ENCODE measurements around the gene CHCHD3. TPM values are rescaled to one million over a fixed set of nuclear protein-coding genes. Genes with fewer than 3 reads are reported as not detected.
A peak's percentile ranks its signal among the peaks of the same experiment; 100 is the strongest.

CHCHD3 gene
- total and polyA plus RNA-seq, 9 of the 15 experiments (the other 6 are each of a cell fraction or from before 2014, with no cell fraction given), result 66.2 to 279 (median 204) TPM

- no peak for ATAC-seq
- Histone ChIP-seq H3K4me2 (ENCODE audit: insufficient read depth, low read length) (no peak overlapping the region), H3K9ac (ENCODE audit: insufficient read depth in 1 of 2, low read depth in 2 of 2, low read length in 2 of 2) (no peak overlapping the region), H3K9me1 (ENCODE audit: control insufficient read depth, insufficient read depth, low read length) (peaks cover 3% of the 10 kb centered on the region), H3K79me2 (ENCODE audit: control insufficient read depth, insufficient read depth, low read length) (peaks cover 76% of the 10 kb centered on the region), H3K4me1 (replicated peaks in 1 of 2; ENCODE audit: control insufficient read depth in 2 of 2, insufficient read depth in 2 of 2, low read length in 2 of 2) (peaks cover 7 to 35% of the 10 kb centered on the region in 2 experiments; a peak in 4 of 5 replicates), H3K27ac (ENCODE audit: extremely low read depth, low read depth, low read length) (no peak overlapping the region), H2AFZ (ENCODE audit: low read depth, low read length) (no peak overlapping the region), H3K4me3 (no peak overlapping the region), H3K9me3 (replicated peaks; ENCODE audit: control insufficient read depth, insufficient read depth, low read depth, low read length) (no peaks in the 10 kb centered on the region), H4K20me1 (replicated peaks; ENCODE audit: control insufficient read depth, insufficient read depth, low read length) (peaks cover 29% of the 10 kb centered on the region; the same call in 1 of the 2 replicates), H3K36me3 (ENCODE audit: control insufficient read depth, insufficient read depth, low read length) (peaks cover 39% of the 10 kb centered on the region), H3K27me3 (ENCODE audit: control insufficient read depth in 2 of 2, insufficient read depth in 2 of 2, low read length in 2 of 2) (no peaks in the 10 kb centered on the region)
- ChIA-PET CTCF (ENCODE audit: low intra/inter-chr PET ratio) (no interaction called here), POLR2A (interaction anchor here (1.8 to 2.3 kb wide), 2 partner anchors 8 to 11 kb away, joined by 5 to 10 read pairs; no protein-coding TSS in a partner anchor)
- TF ChIP-seq, protein P1, sequence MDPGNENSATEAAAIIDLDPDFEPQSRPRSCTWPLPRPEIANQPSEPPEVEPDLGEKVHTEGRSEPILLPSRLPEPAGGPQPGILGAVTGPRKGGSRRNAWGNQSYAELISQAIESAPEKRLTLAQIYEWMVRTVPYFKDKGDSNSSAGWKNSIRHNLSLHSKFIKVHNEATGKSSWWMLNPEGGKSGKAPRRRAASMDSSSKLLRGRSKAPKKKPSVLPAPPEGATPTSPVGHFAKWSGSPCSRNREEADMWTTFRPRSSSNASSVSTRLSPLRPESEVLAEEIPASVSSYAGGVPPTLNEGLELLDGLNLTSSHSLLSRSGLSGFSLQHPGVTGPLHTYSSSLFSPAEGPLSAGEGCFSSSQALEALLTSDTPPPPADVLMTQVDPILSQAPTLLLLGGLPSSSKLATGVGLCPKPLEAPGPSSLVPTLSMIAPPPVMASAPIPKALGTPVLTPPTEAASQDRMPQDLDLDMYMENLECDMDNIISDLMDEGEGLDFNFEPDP (CRISPR knock-in tag; IDR thresholded peaks at IDR 0.05), result no peak
- peak; percentile 47; the same call in 1 of the 2 replicates for TF ChIP-seq POLR2AphosphoS2 (IDR thresholded peaks at IDR 0.05; ENCODE audit: low read length)
- DNase-seq (ENCODE audit: extremely low read depth in 1 of 4, low spot score in 3 of 4), result no peak
- BruUV-seq (replicated peaks), result no TSS peak
- intact Hi-C loops (cut with micrococcal nuclease), result no loop called here
- in situ Hi-C loops (cut with MboI), result no loop called here
- 69% methylated on average over 5 of the region's 5 CpGs for WGBS (ENCODE audit: insufficient coverage, low coverage, missing lambda C conversion rate)
- no peak for FAIRE-seq
Observed at GRCh38 chr7:133079296-133079695, 2.6 kb downstream of the CHCHD3 start.

- CTCF ChIA-PET (ENCODE audit: low intra/inter-chr PET ratio), result no interaction called here
- peaks cover 29% of the 10 kb centered on the region; the same call in 1 of the 2 replicates for H4K20me1 ChIP-seq (replicated peaks; ENCODE audit: control insufficient read depth, insufficient read depth, low read length)
- no peak overlapping the region for H3K27ac ChIP-seq (ENCODE audit: extremely low read depth, low read depth, low read length)
- ATAC-seq, result no peak
- H3K9me1 ChIP-seq (ENCODE audit: control insufficient read depth, insufficient read depth, low read length), result peaks cover 3% of the 10 kb centered on the region
- peaks cover 43% of the 10 kb centered on the region for H3K36me3 ChIP-seq (ENCODE audit: control insufficient read depth, insufficient read depth, low read length)
- no peaks in the 10 kb centered on the region for H3K9me3 ChIP-seq (replicated peaks; ENCODE audit: control insufficient read depth, insufficient read depth, low read depth, low read length)
- intact Hi-C loops (cut with micrococcal nuclease), result no loop called here
- in situ Hi-C loops (cut with MboI), result no loop called here
- H3K27me3 ChIP-seq (ENCODE audit: control insufficient read depth in 2 of 2, insufficient read depth in 2 of 2, low read length in 2 of 2), result no peaks in the 10 kb centered on the region
- no peak overlapping the region for H3K4me3 ChIP-seq
- 9% methylated on average over 4 of the region's 4 CpGs for WGBS (ENCODE audit: insufficient coverage, low coverage, missing lambda C conversion rate)
- BruUV-seq (replicated peaks), result no TSS peak
- H3K79me2 ChIP-seq (ENCODE audit: control insufficient read depth, insufficient read depth, low read length), result peaks cover 94% of the 10 kb centered on the region
- no peak for FAIRE-seq
- no peak overlapping the region for H2AFZ ChIP-seq (ENCODE audit: low read depth, low read length)
- peak in 1 of 4 experiments; percentile 42 for DNase-seq (ENCODE audit: extremely low read depth in 1 of 4, low spot score in 3 of 4)
- no peak overlapping the region for H3K9ac ChIP-seq (ENCODE audit: insufficient read depth in 1 of 2, low read depth in 2 of 2, low read length in 2 of 2)
- 0 out of 2 replicates have a peak overlapping the region, but pooled peaks have one; percentile 4 for H3K4me2 ChIP-seq (ENCODE audit: insufficient read depth, low read length)
- peaks cover 7 to 33% of the 10 kb centered on the region in 2 experiments; a peak in 4 of 5 replicates for H3K4me1 ChIP-seq (replicated peaks in 1 of 2; ENCODE audit: control insufficient read depth in 2 of 2, insufficient read depth in 2 of 2, low read length in 2 of 2)
- POLR2A ChIA-PET, result interaction anchor here (1.3 to 2.3 kb wide), 4 partner anchors 10 to 84 kb away, joined by 4 to 10 read pairs (median 8); no protein-coding TSS in a partner anchor
- TF ChIP-seq SIN3A (IDR thresholded peaks at IDR 0.05; ENCODE audit: borderline replicate concordance in 2 of 2, control insufficient read depth in 1 of 2, low read depth in 2 of 2, low read length in 2 of 2) (no peak), ZNF583 (CRISPR knock-in tag; IDR thresholded peaks at IDR 0.05) (no peak), ZNF184 (CRISPR knock-in tag; IDR thresholded peaks at IDR 0.05) (no peak), NFIX (CRISPR knock-in tag; IDR thresholded peaks at IDR 0.05; ENCODE audit: low read depth) (no peak), FOS (IDR thresholded peaks at IDR 0.05; ENCODE audit: extremely low read depth, insufficient read length) (no peak), ZNF217 (CRISPR knock-in tag; IDR thresholded peaks at IDR 0.05) (no peak), TBL1XR1 (IDR thresholded peaks at IDR 0.05; ENCODE audit: low read length in 2 of 2) (0 out of 4 replicates have a peak, but pooled peaks of 1 of the 2 experiments have one; percentile 17), RFX1 (IDR thresholded peaks at IDR 0.05) (no peak)
- TF ChIP-seq, protein P2, sequence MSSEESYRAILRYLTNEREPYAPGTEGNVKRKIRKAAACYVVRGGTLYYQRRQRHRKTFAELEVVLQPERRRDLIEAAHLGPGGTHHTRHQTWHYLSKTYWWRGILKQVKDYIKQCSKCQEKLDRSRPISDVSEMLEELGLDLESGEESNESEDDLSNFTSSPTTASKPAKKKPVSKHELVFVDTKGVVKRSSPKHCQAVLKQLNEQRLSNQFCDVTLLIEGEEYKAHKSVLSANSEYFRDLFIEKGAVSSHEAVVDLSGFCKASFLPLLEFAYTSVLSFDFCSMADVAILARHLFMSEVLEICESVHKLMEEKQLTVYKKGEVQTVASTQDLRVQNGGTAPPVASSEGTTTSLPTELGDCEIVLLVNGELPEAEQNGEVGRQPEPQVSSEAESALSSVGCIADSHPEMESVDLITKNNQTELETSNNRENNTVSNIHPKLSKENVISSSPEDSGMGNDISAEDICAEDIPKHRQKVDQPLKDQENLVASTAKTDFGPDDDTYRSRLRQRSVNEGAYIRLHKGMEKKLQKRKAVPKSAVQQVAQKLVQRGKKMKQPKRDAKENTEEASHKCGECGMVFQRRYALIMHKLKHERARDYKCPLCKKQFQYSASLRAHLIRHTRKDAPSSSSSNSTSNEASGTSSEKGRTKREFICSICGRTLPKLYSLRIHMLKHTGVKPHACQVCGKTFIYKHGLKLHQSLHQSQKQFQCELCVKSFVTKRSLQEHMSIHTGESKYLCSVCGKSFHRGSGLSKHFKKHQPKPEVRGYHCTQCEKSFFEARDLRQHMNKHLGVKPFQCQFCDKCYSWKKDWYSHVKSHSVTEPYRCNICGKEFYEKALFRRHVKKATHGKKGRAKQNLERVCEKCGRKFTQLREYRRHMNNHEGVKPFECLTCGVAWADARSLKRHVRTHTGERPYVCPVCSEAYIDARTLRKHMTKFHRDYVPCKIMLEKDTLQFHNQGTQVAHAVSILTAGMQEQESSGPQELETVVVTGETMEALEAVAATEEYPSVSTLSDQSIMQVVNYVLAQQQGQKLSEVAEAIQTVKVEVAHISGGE (CRISPR knock-in tag; IDR thresholded peaks at IDR 0.05), result no peak
Observed at GRCh38 chr7:133077394-133077793, 4.5 kb downstream of the CHCHD3 start.

All from K562 (cell line).